ENCODE results near the gene CADPS. TPM values are rescaled to one million over a fixed set of nuclear protein-coding genes. Genes with fewer than 3 reads are reported as not detected.

Gene CADPS
- total RNA-seq, 3 donors from 2014 or later (not counting 1 experiment from before 2014, with no cell fraction given) = not detected

- ATAC-seq = no peak
- TF ChIP-seq CTCF (IDR thresholded peaks at IDR 0.05) = no peak
- Mint-ChIP-seq H3K4me1 (no peaks in the 10 kb centered on the region), H3K27ac (no peak overlapping the region), H3K9me3 (peaks cover 3 to 6% of the 10 kb centered on the region in 2 donors), H3K27me3 (ENCODE audit: low read depth in 2 of 2) (peaks cover 7 to 11% of the 10 kb centered on the region in 2 donors), H3K36me3 (no peaks in the 10 kb centered on the region), H3K4me3 (no peak overlapping the region)
- Histone ChIP-seq H3K4me1 (ENCODE audit: control insufficient read depth, insufficient read depth, low read length) (no peaks in the 10 kb centered on the region), H3K36me3 (ENCODE audit: control insufficient read depth, insufficient read depth, low read length) (no peaks in the 10 kb centered on the region), H3K4me3 (ENCODE audit: low read length) (no peak overlapping the region), H3K27ac (ENCODE audit: low read length) (no peak overlapping the region), H3K27me3 (ENCODE audit: control insufficient read depth, insufficient read depth, low read length) (no peaks in the 10 kb centered on the region), H3K9me3 (ENCODE audit: control insufficient read depth, insufficient read depth, low read length) (no peaks in the 10 kb centered on the region)
- DNase-seq = no peak
- intact Hi-C loops (cut with micrococcal nuclease) = no loop called here
- 84% methylated on average over 3 of the region's 3 CpGs for WGBS (ENCODE audit: insufficient coverage)
Observed at GRCh38 chr3:62361261-62361660, 514.0 kb downstream of the CADPS start.

DNA sequence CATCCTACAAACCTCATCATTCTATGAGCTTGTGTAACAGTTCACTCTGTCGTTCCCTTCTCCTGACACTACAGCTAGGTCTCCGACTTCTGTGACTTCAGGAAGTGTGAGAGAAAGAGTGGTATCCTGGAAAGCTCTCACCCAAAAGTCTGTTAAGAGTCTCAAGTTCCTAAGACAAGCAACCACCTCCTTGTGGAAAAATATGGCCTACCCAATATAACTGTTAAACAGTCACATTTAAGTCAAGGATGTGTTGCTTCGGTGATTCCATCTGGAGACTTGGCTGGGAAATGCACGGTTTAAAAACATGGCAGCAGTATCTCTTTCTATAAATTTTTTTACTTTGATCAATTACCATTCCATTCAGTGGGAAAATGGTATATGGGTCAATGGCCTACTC is 515.7 kb downstream of the CADPS start:
- H3K36me3 ChIP-seq (ENCODE audit: control insufficient read depth, insufficient read depth, low read length) = no peaks in the 10 kb centered on the region
- Mint-ChIP-seq H3K36me3 (no peaks in the 10 kb centered on the region), H3K4me1 (no peaks in the 10 kb centered on the region), H3K27me3 (ENCODE audit: low read depth in 2 of 2) (no peaks in the 10 kb centered on the region), H3K9me3 (peaks cover 0 to 3% of the 10 kb centered on the region in 2 donors), H3K27ac (no peak overlapping the region), H3K4me3 (no peak overlapping the region)
- ATAC-seq (no peak), DNase-seq (no peak)
- H3K4me1 ChIP-seq (ENCODE audit: control insufficient read depth, insufficient read depth, low read length) = no peaks in the 10 kb centered on the region
- no peaks in the 10 kb centered on the region for H3K9me3 ChIP-seq (ENCODE audit: control insufficient read depth, insufficient read depth, low read length)
- no peak overlapping the region for H3K27ac ChIP-seq (ENCODE audit: low read length)
- TF ChIP-seq CTCF (IDR thresholded peaks at IDR 0.05) = no peak
- H3K4me3 ChIP-seq (ENCODE audit: low read length) = no peak overlapping the region
- no peaks in the 10 kb centered on the region for H3K27me3 ChIP-seq (ENCODE audit: control insufficient read depth, insufficient read depth, low read length)
- WGBS (ENCODE audit: insufficient coverage) = 78% methylated on average over 4 of the region's 4 CpGs
- intact Hi-C loops (cut with micrococcal nuclease) = no loop called here

- Mint-ChIP-seq H3K4me1 (no peaks in the 10 kb centered on the region), H3K9me3 (peaks cover 0 to under 1% of the 10 kb centered on the region in 2 donors), H3K27ac (no peak overlapping the region), H3K4me3 (no peak overlapping the region), H3K27me3 (ENCODE audit: low read depth in 2 of 2) (no peaks in the 10 kb centered on the region), H3K36me3 (no peaks in the 10 kb centered on the region)
- Histone ChIP-seq H3K27me3 (ENCODE audit: control insufficient read depth, insufficient read depth, low read length) (no peaks in the 10 kb centered on the region), H3K4me1 (ENCODE audit: control insufficient read depth, insufficient read depth, low read length) (no peaks in the 10 kb centered on the region), H3K36me3 (ENCODE audit: control insufficient read depth, insufficient read depth, low read length) (no peaks in the 10 kb centered on the region), H3K9me3 (ENCODE audit: control insufficient read depth, insufficient read depth, low read length) (no peaks in the 10 kb centered on the region), H3K4me3 (ENCODE audit: low read length) (no peak overlapping the region), H3K27ac (ENCODE audit: low read length) (no peak overlapping the region)
- no peak for ATAC-seq
- no peak for DNase-seq
- no peak for TF ChIP-seq CTCF (IDR thresholded peaks at IDR 0.05)
- intact Hi-C loops (cut with micrococcal nuclease) = no loop called here
Observed at GRCh38 chr3:62356356-62356755, 518.9 kb downstream of the CADPS start.

DNA sequence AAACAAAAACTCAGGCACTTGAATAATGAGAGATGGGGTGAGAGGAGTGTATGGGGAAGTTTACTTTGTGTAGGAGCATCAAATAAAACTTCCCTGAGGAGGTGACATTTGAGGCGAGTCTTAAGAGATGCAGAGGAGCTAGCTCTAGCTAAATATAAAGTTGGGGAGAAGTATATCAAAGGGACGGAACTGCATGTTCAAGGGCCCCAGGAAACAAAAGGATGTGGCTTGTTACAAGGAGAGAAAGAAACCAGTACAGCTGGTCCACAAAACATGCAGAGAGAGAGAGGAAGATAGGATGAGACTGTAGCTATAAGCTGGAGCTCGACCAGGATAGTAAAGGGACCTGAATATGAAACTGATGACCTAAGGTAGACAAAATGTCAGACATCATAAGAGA is 519.5 kb downstream of the CADPS start:
- ATAC-seq = no peak
- Mint-ChIP-seq H3K9me3 (no peaks in the 10 kb centered on the region), H3K4me1 (no peaks in the 10 kb centered on the region), H3K27me3 (ENCODE audit: low read depth in 2 of 2) (no peaks in the 10 kb centered on the region), H3K27ac (no peak overlapping the region), H3K4me3 (no peak overlapping the region), H3K36me3 (no peaks in the 10 kb centered on the region)
- no peaks in the 10 kb centered on the region for H3K36me3 ChIP-seq (ENCODE audit: control insufficient read depth, insufficient read depth, low read length)
- no peak overlapping the region for H3K27ac ChIP-seq (ENCODE audit: low read length)
- H3K4me1 ChIP-seq (ENCODE audit: control insufficient read depth, insufficient read depth, low read length) = no peaks in the 10 kb centered on the region
- DNase-seq = no peak
- H3K4me3 ChIP-seq (ENCODE audit: low read length) = no peak overlapping the region
- intact Hi-C loops (cut with micrococcal nuclease) = no loop called here
- H3K27me3 ChIP-seq (ENCODE audit: control insufficient read depth, insufficient read depth, low read length) = no peaks in the 10 kb centered on the region
- TF ChIP-seq CTCF (IDR thresholded peaks at IDR 0.05) = no peak
- H3K9me3 ChIP-seq (ENCODE audit: control insufficient read depth, insufficient read depth, low read length) = no peaks in the 10 kb centered on the region
- 76% methylated on average over 3 of the region's 3 CpGs for WGBS (ENCODE audit: insufficient coverage)

All from natural killer cell (primary cell).